Brain microvascular endothelial cell (primary cell): ENCODE data around the gene CYYR1.
A peak's percentile ranks its signal among the peaks of the same experiment; 100 is the strongest.

Experiments used
- DNase-seq: peaks from one replicate; pipeline ENCODE4 v3.0.0-alpha.2; 2020
- H3K27ac ChIP-seq: fragments of 250-450 bp; sonication (Bioruptor Pico); 2 replicates; pipeline ENCODE4 v1.5.1; 2020; ENCODE audit warnings: mild to moderate bottlenecking, moderate library complexity
- H3K27me3 ChIP-seq: fragments of 250-450 bp; sonication (Bioruptor Pico); replicated peaks from 2 replicates; pipeline ENCODE4 v1.5.1; 2020; ENCODE audit warnings: mild to moderate bottlenecking
- H3K36me3 ChIP-seq: fragments of 250-450 bp; sonication (Bioruptor Pico); replicated peaks from 2 replicates; pipeline ENCODE4 v1.5.1; 2020; ENCODE audit warnings: mild to moderate bottlenecking
- H3K4me3 ChIP-seq: 2 replicates; pipeline ENCODE4 v1.5.1; 2011; ENCODE audit warnings: low read depth, mild to moderate bottlenecking, control low read depth, low read length, moderate library complexity
- CTCF ChIP-seq: IDR thresholded peaks from 2 replicates; pipeline ENCODE4 v1.5.1; 2011; ENCODE audit warnings: low read depth, mild to moderate bottlenecking, moderate library complexity, low read length, control low read depth, inconsistent platforms; ENCODE audit errors: missing control alignments
- in situ Hi-C: cut with HindIII; loops from 2 replicates; pipeline ENCODE4 v1.10.0; 2017; ENCODE audit warnings: low sequenced_read_pairs, low pct_ligation_motif_present

CYYR1 gene

DNA sequence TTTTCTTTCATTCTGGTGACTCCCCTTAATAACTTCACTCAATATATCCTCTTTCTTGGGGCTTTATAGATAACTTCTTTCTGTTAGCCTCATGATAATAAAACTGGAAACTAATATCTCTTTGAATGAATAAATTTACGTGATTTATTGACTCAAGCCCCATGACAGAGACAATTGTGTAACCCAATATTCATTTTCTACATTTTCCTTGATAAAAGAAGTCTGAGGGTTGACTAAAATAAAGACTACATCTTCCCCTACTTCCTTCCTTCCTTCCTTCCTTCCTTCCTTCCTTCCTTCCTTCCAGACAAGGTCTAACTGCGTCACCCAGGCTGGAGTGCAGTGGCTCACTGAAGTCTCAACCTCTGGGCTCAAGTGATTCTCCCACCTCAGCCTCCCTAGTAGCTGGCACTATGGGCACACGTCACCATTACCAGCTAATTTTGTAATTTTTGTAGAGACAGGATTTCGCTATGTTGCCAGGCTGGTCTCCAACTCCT is 85.1 kb downstream of the CYYR1 start:
- no peaks in the 10 kb centered on the region for H3K27me3 ChIP-seq
- in situ Hi-C loops, result no loop called here
- no peaks in the 10 kb centered on the region for H3K36me3 ChIP-seq
- no peak for TF ChIP-seq CTCF
- no peak overlapping the region for H3K27ac ChIP-seq
- no peak overlapping the region for H3K4me3 ChIP-seq
- DNase-seq, result no peak

DNA sequence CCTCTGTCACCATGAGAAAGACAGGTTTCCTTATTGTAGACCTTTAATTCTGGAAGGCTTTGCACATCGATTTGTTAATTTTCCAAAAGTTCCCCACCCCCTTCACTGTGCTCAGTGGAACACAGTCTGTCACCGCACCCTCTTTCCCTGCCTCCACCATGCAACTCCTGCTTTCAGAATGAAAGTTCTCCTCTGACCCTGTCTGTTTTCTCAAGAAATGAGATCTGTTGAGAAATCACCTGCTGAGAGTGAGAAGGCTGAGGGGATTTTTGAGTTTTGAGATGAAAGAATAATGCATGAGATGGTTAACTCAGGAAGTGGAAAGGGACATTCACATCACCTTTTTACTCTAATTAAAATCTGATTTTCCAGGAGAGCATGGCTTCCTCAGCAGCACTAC is 99.6 kb downstream of the CYYR1 start:
- in situ Hi-C loops, result no loop called here
- Histone ChIP-seq H3K36me3 (no peaks in the 10 kb centered on the region), H3K4me3 (no peak overlapping the region), H3K27ac (no peak overlapping the region), H3K27me3 (no peaks in the 10 kb centered on the region)
- TF ChIP-seq CTCF, result no peak
- no peak for DNase-seq

- no peak for TF ChIP-seq CTCF
- in situ Hi-C loops, result no loop called here
- no peak overlapping the region for H3K4me3 ChIP-seq
These were observed 102.0 kb downstream of the CYYR1 start for GRCh38 chr21:26471099-26471471.

DNA sequence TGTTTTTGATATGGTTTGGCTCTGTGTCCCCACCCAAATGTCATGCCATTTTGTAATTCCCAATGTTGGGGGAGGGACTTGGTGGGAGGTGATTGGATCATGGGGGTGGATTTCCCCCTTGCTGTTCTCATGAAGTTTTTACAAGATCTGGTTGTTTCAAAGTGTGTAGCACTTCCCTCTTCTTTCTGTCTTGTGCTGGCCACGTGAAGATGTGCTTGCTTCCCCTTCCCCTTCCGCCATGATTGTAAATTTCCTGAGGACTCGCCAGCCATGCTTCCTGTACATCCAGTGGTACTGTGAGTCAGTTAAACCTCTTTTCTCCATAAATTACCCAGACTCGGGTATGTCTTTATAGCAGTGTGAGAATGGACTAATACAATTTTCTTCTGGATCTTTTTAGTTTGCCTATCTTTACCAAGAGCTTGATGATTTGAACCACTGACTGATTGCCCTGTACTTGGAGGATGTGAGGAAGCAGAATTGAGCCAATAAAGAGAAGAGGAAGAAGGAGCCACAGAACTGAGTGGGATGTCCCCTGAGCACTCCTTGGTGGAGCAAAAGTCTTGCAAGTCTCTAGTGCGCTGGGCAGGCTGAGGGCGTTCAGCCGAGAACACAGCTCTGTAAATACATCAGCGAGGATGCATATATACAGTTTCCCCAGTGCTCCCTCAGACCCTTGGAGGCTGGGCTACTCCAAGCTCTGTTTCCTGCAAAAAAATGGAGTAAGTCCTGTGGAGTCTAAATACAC is 102.6 kb downstream of the CYYR1 start:
- Histone ChIP-seq H3K36me3 (no peaks in the 10 kb centered on the region), H3K27me3 (no peaks in the 10 kb centered on the region), H3K4me3 (no peak overlapping the region), H3K27ac (no peak overlapping the region)
- DNase-seq, result no peak
- in situ Hi-C loops, result no loop called here
- no peak for TF ChIP-seq CTCF

More at GRCh38 chr21:26471099-26471471, 102.0 kb downstream of the CYYR1 start:
- Histone ChIP-seq H3K27me3 (no peaks in the 10 kb centered on the region), H3K27ac (no peak overlapping the region), H3K36me3 (no peaks in the 10 kb centered on the region)
- DNase-seq, result no peak

DNA sequence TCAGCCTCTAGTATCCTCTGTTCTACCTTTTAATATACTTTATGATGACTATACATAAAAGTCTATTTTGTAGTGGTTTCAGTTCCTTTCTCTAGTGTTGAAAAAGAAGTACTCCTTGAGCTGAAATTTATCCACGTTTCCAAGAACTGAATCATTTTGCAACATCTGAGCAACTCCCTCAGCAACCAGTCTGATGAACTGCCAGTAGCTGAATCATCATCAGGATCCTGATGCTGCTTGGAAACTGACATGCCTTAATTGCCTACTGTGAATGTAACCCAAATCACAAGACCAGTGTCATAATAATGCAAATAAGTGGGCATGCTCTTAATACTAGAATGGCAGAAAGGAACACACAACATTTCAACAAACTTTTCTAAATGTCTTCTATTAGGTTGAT is 103.3 kb downstream of the CYYR1 start:
- Histone ChIP-seq H3K36me3 (no peaks in the 10 kb centered on the region), H3K4me3 (no peak overlapping the region), H3K27me3 (no peaks in the 10 kb centered on the region), H3K27ac (no peak overlapping the region)
- in situ Hi-C loops, result no loop called here
- no peak for TF ChIP-seq CTCF
- peak; percentile 43 for DNase-seq

GRCh38 chr21:26465916-26466315 is 107.2 kb downstream of the CYYR1 start:
- no peaks in the 10 kb centered on the region for H3K36me3 ChIP-seq
- H3K4me3 ChIP-seq, result no peak overlapping the region
- H3K27ac ChIP-seq, result no peak overlapping the region
- TF ChIP-seq CTCF, result no peak
- no peak for DNase-seq
- no peaks in the 10 kb centered on the region for H3K27me3 ChIP-seq
- in situ Hi-C loops, result no loop called here
